ENCODE measurements around the gene ANGPT4.

The ANGPT4 gene

DNA sequence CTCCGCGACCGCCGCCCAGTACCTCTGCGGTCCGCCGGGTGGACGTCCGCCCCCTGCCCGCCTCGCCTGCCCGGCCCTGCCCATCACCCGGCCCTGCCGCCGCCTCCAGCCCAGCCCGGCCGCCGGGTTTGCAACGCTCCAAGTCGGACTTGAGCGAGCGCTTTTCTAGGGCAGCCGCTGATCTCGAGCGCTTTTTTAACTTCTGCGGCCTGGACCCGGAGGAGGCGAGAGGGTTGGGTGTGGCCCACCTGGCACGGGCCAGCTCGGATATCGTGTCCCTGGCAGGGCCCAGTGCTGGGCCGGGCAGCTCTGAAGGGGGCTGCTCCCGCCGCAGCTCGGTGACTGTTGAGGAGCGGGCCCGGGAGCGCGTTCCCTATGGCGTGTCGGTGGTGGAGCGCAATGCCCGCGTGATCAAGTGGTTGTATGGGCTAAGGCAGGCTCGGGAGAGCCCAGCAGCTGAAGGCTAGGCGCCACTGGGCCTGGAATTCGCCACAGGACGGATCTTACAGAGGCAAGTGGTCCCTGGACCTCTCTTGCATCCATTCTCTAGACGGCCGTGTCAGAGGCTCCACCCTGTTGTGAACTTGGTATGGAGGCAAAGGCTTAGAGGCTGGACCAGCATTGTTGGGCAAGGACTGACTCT is 70.8 kb downstream of the ANGPT4 start:
- peaks cover 22% of the 10 kb centered on the region for H3K36me3 ChIP-seq (ENCODE audit: low read depth)
- H3K9me3 ChIP-seq (ENCODE audit: severe bottlenecking) = no peaks in the 10 kb centered on the region
- peaks cover 28% of the 10 kb centered on the region for H3K4me1 ChIP-seq (ENCODE audit: insufficient read depth, poor library complexity, severe bottlenecking)
- TF ChIP-seq, protein P1, sequence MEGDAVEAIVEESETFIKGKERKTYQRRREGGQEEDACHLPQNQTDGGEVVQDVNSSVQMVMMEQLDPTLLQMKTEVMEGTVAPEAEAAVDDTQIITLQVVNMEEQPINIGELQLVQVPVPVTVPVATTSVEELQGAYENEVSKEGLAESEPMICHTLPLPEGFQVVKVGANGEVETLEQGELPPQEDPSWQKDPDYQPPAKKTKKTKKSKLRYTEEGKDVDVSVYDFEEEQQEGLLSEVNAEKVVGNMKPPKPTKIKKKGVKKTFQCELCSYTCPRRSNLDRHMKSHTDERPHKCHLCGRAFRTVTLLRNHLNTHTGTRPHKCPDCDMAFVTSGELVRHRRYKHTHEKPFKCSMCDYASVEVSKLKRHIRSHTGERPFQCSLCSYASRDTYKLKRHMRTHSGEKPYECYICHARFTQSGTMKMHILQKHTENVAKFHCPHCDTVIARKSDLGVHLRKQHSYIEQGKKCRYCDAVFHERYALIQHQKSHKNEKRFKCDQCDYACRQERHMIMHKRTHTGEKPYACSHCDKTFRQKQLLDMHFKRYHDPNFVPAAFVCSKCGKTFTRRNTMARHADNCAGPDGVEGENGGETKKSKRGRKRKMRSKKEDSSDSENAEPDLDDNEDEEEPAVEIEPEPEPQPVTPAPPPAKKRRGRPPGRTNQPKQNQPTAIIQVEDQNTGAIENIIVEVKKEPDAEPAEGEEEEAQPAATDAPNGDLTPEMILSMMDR (IDR thresholded peaks at IDR 0.05; ENCODE audit: poor library complexity, severe bottlenecking) = no peak
- DNase-seq (ENCODE audit: low spot score) (no peak), ATAC-seq (ENCODE audit: low read depth) (no peak)
- no peaks in the 10 kb centered on the region for H3K27me3 ChIP-seq (ENCODE audit: insufficient read depth, poor library complexity, severe bottlenecking)
- H3K4me3 ChIP-seq (ENCODE audit: severe bottlenecking) = no peak overlapping the region
- H3K27ac ChIP-seq (ENCODE audit: poor library complexity, severe bottlenecking) = peak overlapping the region; percentile 88

GRCh38 chr20:844473-845225 is 71.5 kb downstream of the ANGPT4 start:
- TF ChIP-seq, protein P1 (IDR thresholded peaks at IDR 0.05; ENCODE audit: poor library complexity, severe bottlenecking) = no peak
- Histone ChIP-seq H3K36me3 (ENCODE audit: low read depth) (peaks cover 22% of the 10 kb centered on the region), H3K27ac (ENCODE audit: poor library complexity, severe bottlenecking) (peak overlapping the region; percentile 88), H3K27me3 (ENCODE audit: insufficient read depth, poor library complexity, severe bottlenecking) (no peaks in the 10 kb centered on the region), H3K4me3 (ENCODE audit: severe bottlenecking) (peak overlapping the region; percentile 20), H3K9me3 (ENCODE audit: severe bottlenecking) (no peaks in the 10 kb centered on the region), H3K4me1 (ENCODE audit: insufficient read depth, poor library complexity, severe bottlenecking) (peaks cover 28% of the 10 kb centered on the region)
- DNase-seq (ENCODE audit: low spot score) (peak; percentile 97), ATAC-seq (ENCODE audit: low read depth) (peak; percentile 94)

GRCh38 chr20:843912-844311 is 72.2 kb downstream of the ANGPT4 start:
- peak overlapping the region; percentile 5 for H3K4me3 ChIP-seq (ENCODE audit: severe bottlenecking)
- TF ChIP-seq, protein P1 (IDR thresholded peaks at IDR 0.05; ENCODE audit: poor library complexity, severe bottlenecking) = no peak
- ATAC-seq (ENCODE audit: low read depth) (peak; percentile 64), DNase-seq (ENCODE audit: low spot score) (no peak)
- peaks cover 28% of the 10 kb centered on the region for H3K4me1 ChIP-seq (ENCODE audit: insufficient read depth, poor library complexity, severe bottlenecking)
- peaks cover 22% of the 10 kb centered on the region for H3K36me3 ChIP-seq (ENCODE audit: low read depth)
- no peaks in the 10 kb centered on the region for H3K27me3 ChIP-seq (ENCODE audit: insufficient read depth, poor library complexity, severe bottlenecking)
- H3K9me3 ChIP-seq (ENCODE audit: severe bottlenecking) = no peaks in the 10 kb centered on the region
- peak overlapping the region; percentile 88 for H3K27ac ChIP-seq (ENCODE audit: poor library complexity, severe bottlenecking)

DNA sequence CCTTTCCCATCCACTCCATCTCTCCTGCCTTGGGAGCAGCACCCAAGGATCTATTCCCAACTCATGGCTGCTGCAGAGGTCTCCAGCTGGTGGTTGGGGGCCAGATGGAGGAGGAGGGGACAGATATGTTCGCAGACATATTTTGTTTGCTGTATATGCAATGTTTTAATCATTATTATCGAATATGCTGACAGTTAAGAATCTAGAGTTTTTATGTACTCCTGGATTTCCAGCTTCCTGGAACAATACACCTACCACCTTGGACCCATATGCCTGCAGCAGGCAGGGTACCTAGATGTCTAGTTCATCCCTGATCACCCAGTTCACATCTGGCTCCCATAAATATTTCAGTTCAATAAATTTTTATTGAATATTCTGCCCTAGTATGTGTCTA is 73.6 kb downstream of the ANGPT4 start:
- TF ChIP-seq, protein P1 (IDR thresholded peaks at IDR 0.05; ENCODE audit: poor library complexity, severe bottlenecking) = no peak
- Histone ChIP-seq H3K27ac (ENCODE audit: poor library complexity, severe bottlenecking) (peak overlapping the region; percentile 88), H3K4me1 (ENCODE audit: insufficient read depth, poor library complexity, severe bottlenecking) (peaks cover 28% of the 10 kb centered on the region)

More for the DNA sequence above, 73.6 kb downstream of the ANGPT4 start:
- DNase-seq (ENCODE audit: low spot score) (no peak), ATAC-seq (ENCODE audit: low read depth) (no peak)
- Histone ChIP-seq H3K9me3 (ENCODE audit: severe bottlenecking) (no peaks in the 10 kb centered on the region), H3K27me3 (ENCODE audit: insufficient read depth, poor library complexity, severe bottlenecking) (no peaks in the 10 kb centered on the region), H3K36me3 (ENCODE audit: low read depth) (peaks cover 22% of the 10 kb centered on the region), H3K4me3 (ENCODE audit: severe bottlenecking) (peak overlapping the region; percentile 59)
